Measurements from ENCODE around the gene RBBP8.
A peak's percentile ranks its signal among the peaks of the same experiment; 100 is the strongest.
"Not testable (repeated sequence)": the region's sequence is repeated elsewhere in the genome, so short reads cannot be mapped to it uniquely, and the experiment has no call there.

Gene RBBP8

DNA sequence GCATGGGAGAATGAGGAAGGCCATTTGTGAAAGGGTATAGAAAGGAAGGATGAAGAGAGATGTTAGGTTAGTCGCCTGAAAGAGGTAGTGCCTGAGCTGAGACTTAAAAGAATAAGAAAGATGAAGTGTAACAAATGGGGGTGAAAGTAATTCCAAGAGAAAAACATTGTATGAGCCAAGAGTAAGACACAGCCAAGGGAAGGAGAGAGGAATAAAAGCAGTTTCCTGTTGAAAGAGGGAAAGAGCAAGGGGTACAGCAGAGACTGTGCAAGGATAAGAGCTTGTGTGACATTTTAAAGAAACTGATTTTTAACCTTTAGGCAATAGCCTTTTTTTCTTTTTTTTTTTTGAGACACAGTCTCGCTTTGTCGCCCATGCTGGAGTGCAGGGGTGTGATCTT, 4.8 kb upstream of the RBBP8 start:
- Histone ChIP-seq H3K9me3 (ENCODE audit: control insufficient read depth, insufficient read depth, low read length) (no peaks in the 10 kb centered on the region), H3K4me1 (ENCODE audit: insufficient read depth, low read length) (peaks cover 5% of the 10 kb centered on the region; the same call in 1 of the 2 replicates), H3K9ac (ENCODE audit: low read depth, low read length) (no peak overlapping the region), H3K36me3 (ENCODE audit: insufficient read depth, low read length) (no peaks in the 10 kb centered on the region)

DNA sequence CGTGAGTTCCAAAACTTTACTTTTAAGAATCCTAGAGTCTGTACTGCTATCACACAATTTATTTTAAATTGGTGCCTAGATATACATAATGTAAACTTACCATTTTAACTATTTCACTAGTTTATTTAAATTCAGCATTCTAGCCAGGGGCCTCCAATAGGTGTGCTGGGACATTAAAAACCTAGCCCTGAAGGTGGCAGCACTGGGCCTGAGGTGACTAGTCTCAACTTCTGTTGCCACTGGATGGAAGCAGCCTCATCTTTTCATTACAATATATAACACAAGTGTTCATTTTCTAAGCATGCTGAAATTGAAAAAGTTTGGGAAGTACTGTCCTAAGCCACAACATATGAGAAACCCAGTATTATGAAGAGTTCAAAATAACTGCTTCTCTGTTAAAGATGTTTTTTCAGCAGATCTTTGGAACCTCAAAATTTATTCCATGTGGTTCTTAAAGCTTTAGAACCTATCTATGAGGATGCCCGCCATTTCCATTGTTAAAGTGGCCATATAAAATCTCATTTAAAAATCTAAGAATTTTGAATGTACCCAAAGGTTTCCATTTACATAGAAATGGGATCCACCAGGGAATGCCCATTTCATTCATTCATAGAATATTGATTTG, 2.9 kb upstream of the RBBP8 start:
- peaks cover 5% of the 10 kb centered on the region; the same call in 1 of the 2 replicates for H3K4me1 ChIP-seq (ENCODE audit: insufficient read depth, low read length)
- H3K36me3 ChIP-seq (ENCODE audit: insufficient read depth, low read length) = no peaks in the 10 kb centered on the region
- no peaks in the 10 kb centered on the region for H3K9me3 ChIP-seq (ENCODE audit: control insufficient read depth, insufficient read depth, low read length)
- H3K9ac ChIP-seq (ENCODE audit: low read depth, low read length) = no peak overlapping the region

DNA sequence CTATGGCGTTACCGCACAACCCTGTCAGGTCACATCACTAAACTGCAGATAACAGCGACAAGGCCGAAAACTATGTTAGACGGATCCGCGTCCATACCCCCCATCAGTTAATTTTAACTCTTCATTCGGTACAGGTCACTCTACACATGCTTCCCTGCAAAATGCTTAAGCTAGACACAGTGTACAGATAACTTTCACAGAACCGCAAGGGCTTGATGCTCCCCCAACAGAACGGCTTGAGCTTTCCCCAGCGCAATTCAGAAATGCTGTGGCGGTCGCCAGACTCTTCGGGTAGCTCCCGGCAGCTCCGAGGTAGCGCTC, 283 bp upstream of the RBBP8 start:
- peak overlapping the region; percentile 88 for H3K9ac ChIP-seq (ENCODE audit: low read depth, low read length)
- H3K9me3 ChIP-seq (ENCODE audit: control insufficient read depth, insufficient read depth, low read length) = no peaks in the 10 kb centered on the region
- peaks cover 8% of the 10 kb centered on the region for H3K4me1 ChIP-seq (ENCODE audit: insufficient read depth, low read length)
- no peaks in the 10 kb centered on the region for H3K36me3 ChIP-seq (ENCODE audit: insufficient read depth, low read length)

DNA sequence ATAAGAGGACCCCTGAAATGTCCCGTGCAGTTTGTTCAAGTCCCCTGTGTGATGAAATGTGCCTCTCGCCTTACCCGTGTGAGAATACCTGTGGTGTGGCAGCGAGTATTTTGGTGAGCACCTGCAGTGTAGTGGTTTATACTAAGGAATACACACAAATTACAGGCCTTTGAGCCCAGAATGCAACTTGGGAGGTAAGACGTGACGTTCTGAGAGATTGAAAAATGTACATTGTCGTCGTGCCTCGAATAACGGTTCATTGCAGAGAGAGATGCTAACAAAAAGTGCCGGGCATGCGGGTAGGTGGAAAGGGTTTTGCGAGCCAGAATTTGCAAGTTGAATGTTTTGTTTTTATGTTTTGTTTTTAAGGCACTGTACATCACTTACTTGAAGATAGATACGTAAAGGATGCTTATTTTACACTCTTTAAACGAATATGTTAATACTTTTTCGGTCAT, 867 bp downstream of the RBBP8 start:
- peak overlapping the region; percentile 88 for H3K9ac ChIP-seq (ENCODE audit: low read depth, low read length)
- no peaks in the 10 kb centered on the region for H3K9me3 ChIP-seq (ENCODE audit: control insufficient read depth, insufficient read depth, low read length)
- H3K36me3 ChIP-seq (ENCODE audit: insufficient read depth, low read length) = no peaks in the 10 kb centered on the region; the same call in 1 of the 2 replicates
- H3K4me1 ChIP-seq (ENCODE audit: insufficient read depth, low read length) = peaks cover 8% of the 10 kb centered on the region

DNA sequence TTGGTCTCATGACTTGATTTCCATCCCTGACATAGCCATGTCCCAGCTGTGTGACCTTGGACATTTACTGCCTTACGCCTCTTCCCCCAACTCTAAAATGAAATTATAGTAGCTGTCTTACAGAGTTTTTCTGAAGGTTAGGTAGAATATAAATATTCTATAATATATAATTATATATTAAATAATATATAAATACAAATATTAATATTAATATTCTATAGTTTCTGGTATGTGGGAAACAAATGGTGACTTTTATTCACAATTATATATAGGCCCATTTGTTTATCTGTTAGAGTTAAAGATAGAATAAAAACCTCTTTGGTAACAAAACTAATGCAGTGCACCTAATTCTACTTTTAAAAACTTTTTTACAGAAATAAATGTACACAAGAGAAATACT, 1.7 kb downstream of the RBBP8 start:
- Histone ChIP-seq H3K9me3 (ENCODE audit: control insufficient read depth, insufficient read depth, low read length) (no peaks in the 10 kb centered on the region), H3K9ac (ENCODE audit: low read depth, low read length) (no peak overlapping the region; the same call in 1 of the 2 replicates), H3K36me3 (ENCODE audit: insufficient read depth, low read length) (no peaks in the 10 kb centered on the region; the same call in 1 of the 2 replicates), H3K4me1 (ENCODE audit: insufficient read depth, low read length) (peaks cover 5% of the 10 kb centered on the region)

DNA sequence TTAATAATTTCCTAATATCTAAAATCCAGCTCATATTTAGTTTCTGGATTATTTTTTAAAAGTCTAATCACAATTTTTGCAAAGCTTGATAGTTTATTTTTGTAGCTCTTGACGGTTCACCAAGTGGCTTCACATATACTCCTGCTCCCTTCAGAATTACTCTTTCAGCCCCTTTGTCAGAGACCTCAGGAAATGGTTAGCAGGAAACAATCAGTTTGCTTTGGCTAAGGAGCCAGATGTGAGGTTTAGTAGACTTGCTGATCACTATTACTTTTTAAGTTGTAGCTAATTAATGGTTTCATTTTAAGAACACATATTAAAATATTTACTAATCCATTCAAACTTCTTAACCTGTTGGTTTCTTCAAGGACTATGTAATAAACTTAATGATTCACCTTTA, 2.3 kb downstream of the RBBP8 start:
- no peaks in the 10 kb centered on the region for H3K9me3 ChIP-seq (ENCODE audit: control insufficient read depth, insufficient read depth, low read length)
- no peaks in the 10 kb centered on the region; the same call in 1 of the 2 replicates for H3K36me3 ChIP-seq (ENCODE audit: insufficient read depth, low read length)
- no peak overlapping the region for H3K9ac ChIP-seq (ENCODE audit: low read depth, low read length)
- peaks cover 3% of the 10 kb centered on the region for H3K4me1 ChIP-seq (ENCODE audit: insufficient read depth, low read length)

DNA sequence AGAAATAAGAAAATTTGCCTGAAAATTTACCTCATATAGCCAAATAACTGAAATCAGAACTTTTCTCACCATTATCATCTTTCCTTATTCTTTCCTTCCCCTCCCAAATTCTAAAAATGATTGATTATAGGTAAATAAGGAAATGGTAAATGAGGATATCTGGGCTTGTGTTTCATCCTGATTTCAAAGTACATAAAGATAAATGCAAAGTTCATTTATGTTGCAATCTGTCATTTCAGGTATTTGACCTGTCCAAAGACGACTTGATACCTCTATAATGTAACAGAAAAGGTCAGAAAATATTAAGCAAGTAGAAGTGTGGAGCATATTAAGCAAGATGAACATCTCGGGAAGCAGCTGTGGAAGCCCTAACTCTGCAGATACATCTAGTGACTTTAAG, 3.4 kb downstream of the RBBP8 start:
- no peaks in the 10 kb centered on the region for H3K9me3 ChIP-seq (ENCODE audit: control insufficient read depth, insufficient read depth, low read length)
- no peak overlapping the region for H3K9ac ChIP-seq (ENCODE audit: low read depth, low read length)
- no peaks in the 10 kb centered on the region; the same call in 1 of the 2 replicates for H3K36me3 ChIP-seq (ENCODE audit: insufficient read depth, low read length)
- H3K4me1 ChIP-seq (ENCODE audit: insufficient read depth, low read length) = peaks cover 3% of the 10 kb centered on the region

DNA sequence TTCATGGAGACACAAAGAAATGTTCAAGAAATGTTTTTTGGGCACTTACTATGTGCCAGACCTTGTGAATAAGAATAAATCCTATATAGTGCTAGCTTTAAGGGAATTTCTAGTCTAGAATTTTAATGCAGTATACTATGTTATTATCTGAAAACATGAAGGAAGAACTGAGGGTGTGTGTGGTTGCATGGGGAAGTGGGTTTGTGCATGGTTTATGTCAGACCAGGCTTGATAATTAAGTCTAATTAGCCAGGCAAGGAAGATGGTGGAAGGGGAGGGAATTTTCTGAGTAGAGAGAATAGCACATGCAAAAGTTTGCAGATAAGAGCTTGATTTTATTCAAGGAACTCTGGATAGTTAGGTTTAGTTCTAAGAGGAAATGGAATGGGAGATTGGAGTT, 6.5 kb downstream of the RBBP8 start:
- H3K9me3 ChIP-seq (ENCODE audit: control insufficient read depth, insufficient read depth, low read length) = no peaks in the 10 kb centered on the region
- H3K36me3 ChIP-seq (ENCODE audit: insufficient read depth, low read length) = no peaks in the 10 kb centered on the region; the same call in 1 of the 2 replicates
- peaks cover 3% of the 10 kb centered on the region; the same call in 1 of the 2 replicates for H3K4me1 ChIP-seq (ENCODE audit: insufficient read depth, low read length)
- no peak overlapping the region for H3K9ac ChIP-seq (ENCODE audit: low read depth, low read length)

DNA sequence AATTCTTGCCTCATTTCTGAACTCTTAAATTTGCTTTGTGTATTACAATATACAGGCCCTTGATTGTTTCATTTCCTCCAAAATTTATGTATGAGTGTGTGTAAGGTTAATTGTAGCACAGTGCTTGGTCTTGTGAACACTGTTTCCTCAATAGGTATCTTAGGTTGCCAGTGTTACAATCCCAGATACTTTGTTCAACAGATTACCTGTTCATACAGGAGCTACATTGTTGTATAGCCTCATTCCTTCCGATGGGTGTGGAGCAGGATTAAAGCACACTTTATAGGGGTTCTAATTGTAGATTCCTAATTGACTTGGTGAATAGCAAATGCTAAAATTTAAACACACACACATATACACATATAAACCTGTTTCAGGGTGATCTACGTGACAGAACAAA, 10.7 kb downstream of the RBBP8 start:
- H3K36me3 ChIP-seq (ENCODE audit: insufficient read depth, low read length) = no peaks in the 10 kb centered on the region
- H3K4me1 ChIP-seq (ENCODE audit: insufficient read depth, low read length) = no peaks in the 10 kb centered on the region
- no peak overlapping the region for H3K9ac ChIP-seq (ENCODE audit: low read depth, low read length)

DNA sequence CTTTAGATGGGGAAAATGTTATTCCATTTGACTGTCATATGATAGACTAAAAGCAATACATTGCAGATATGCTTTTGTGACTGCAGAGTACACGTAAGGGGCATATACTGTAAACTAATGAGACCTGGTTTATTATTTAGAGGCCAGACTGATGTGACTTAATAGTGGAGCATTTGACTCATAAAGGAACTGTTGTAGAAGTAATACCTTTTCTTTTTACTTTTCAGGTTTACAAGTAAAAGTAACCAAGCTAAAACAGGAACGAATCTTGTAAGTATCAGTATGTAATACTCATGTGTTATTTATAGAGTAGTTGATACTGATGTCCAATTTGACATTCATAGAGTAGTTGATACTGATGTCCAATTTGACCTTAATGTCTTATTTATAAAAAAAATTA, 13.1 kb downstream of the RBBP8 start:
- no peaks in the 10 kb centered on the region for H3K9me3 ChIP-seq (ENCODE audit: control insufficient read depth, insufficient read depth, low read length)
- H3K36me3 ChIP-seq (ENCODE audit: insufficient read depth, low read length) = peaks cover under 1% of the 10 kb centered on the region; the same call in 1 of the 2 replicates
- H3K4me1 ChIP-seq (ENCODE audit: insufficient read depth, low read length) = peaks cover 2% of the 10 kb centered on the region; the same call in 1 of the 2 replicates
- H3K9ac ChIP-seq (ENCODE audit: low read depth, low read length) = no peak overlapping the region

More for the DNA sequence above, 10.7 kb downstream of the RBBP8 start:
- H3K9me3 ChIP-seq (ENCODE audit: control insufficient read depth, insufficient read depth, low read length) = no peaks in the 10 kb centered on the region

DNA sequence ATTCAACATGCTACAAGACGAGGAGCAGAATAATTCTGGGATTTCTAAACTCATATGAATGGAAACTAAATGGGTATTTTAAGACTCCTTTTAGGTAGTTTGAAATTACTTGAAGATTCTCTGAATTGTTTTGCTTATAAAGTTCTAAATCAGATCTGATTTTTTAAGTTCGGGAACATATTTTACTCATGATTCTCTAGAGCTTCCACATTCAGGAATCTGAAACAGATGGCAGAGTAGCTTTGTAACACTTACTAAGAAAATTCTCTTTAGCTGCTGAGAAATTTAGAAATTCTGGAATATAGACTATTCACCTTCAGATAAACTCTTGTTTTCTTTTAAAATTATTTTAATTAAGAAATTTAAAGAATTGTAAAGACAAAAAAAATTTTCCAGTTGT, 13.7 kb downstream of the RBBP8 start:
- no peaks in the 10 kb centered on the region for H3K9me3 ChIP-seq (ENCODE audit: control insufficient read depth, insufficient read depth, low read length)
- H3K9ac ChIP-seq (ENCODE audit: low read depth, low read length) = no peak overlapping the region
- H3K36me3 ChIP-seq (ENCODE audit: insufficient read depth, low read length) = peaks cover 6% of the 10 kb centered on the region
- peaks cover 8% of the 10 kb centered on the region; the same call in 1 of the 2 replicates for H3K4me1 ChIP-seq (ENCODE audit: insufficient read depth, low read length)

DNA sequence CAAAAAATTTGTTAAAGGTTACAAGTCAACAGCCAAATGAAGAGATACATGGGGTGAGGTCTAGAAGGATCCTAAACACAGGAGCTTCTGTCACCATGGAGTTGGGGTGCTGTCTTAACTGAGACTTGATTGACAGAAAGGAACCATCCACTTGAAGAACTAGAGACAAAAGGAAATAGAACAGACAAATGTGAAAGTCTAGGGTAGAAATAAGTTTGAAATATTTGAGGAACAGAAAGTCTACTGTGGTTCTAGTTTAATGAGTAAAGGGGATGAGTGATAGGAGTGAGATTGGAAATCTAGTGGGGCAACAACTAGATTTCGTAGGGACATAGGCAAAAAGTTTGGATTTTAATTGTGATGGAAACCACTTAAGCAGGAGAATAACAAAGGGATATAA, 18.7 kb downstream of the RBBP8 start:
- Histone ChIP-seq H3K9ac (ENCODE audit: low read depth, low read length) (no peak overlapping the region), H3K9me3 (ENCODE audit: control insufficient read depth, insufficient read depth, low read length) (no peaks in the 10 kb centered on the region), H3K36me3 (ENCODE audit: insufficient read depth, low read length) (peaks cover 11% of the 10 kb centered on the region), H3K4me1 (ENCODE audit: insufficient read depth, low read length) (peaks cover 13% of the 10 kb centered on the region; the same call in 1 of the 2 replicates)

DNA sequence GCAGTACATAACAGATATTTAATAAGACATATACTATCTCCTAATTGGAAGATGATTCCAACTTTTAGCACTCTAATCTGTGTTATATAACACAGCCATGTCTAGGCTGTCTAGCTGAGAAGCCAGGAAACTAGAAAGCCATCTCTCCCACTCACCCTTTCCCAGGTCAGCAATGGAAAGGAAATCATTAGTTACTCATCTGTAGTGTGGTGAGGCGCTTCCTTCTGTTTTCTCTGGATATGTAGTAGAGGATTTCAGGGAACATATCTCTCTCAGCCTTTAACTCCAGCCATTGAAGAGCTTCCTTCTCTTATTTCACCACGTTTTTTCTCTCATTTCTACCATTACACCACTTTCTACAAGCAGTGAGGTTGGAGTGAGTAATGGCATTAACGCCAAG, 19.4 kb downstream of the RBBP8 start:
- no peaks in the 10 kb centered on the region for H3K9me3 ChIP-seq (ENCODE audit: control insufficient read depth, insufficient read depth, low read length)
- H3K36me3 ChIP-seq (ENCODE audit: insufficient read depth, low read length) = peaks cover 11% of the 10 kb centered on the region
- peaks cover 13% of the 10 kb centered on the region; the same call in 1 of the 2 replicates for H3K4me1 ChIP-seq (ENCODE audit: insufficient read depth, low read length)
- H3K9ac ChIP-seq (ENCODE audit: low read depth, low read length) = no peak overlapping the region

DNA sequence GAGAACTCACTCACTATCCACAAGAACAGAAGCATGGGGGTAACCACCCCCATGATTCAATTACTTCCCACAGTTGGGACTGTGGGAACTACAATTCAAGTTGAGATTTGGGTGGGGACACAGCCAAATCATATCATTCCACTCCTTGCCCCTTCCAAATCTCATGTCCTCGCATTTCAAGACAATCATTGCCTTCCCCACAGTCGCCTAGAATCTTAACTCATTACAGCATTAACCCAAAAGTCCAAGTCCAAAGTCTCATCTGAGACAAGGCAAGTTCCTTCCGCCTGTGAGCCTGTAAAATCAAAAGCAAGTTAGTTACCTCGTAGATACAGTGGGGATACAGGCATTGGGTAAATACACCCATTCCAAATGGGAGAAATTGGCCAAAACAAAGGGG, 20.9 kb downstream of the RBBP8 start:
- Histone ChIP-seq H3K36me3 (ENCODE audit: insufficient read depth, low read length) (peaks cover 11% of the 10 kb centered on the region), H3K4me1 (ENCODE audit: insufficient read depth, low read length) (peaks cover 13% of the 10 kb centered on the region; the same call in 1 of the 2 replicates)
- H3K9me3 ChIP-seq (ENCODE audit: control insufficient read depth, insufficient read depth, low read length); H3K9ac ChIP-seq (ENCODE audit: low read depth, low read length): not testable (repeated sequence)

DNA sequence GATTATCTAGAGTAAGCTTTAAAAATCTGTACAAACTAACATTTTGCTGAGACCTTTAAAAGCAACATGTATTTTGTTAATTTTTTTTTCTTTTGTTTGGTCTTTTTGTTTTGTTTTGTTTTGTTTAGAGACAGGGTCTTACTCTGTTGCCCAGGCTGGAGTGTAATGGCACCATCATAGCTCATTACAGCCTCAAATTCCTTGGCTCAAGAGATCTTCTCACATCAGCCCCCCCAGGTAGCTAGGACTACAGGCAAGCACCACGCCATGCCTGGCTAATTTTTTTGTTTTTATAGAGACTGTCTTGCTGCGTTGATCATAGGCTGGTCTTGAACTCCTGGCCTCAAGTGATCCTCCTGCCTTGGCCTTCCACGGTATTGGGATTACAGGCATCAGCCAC, 23.1 kb downstream of the RBBP8 start:
- Histone ChIP-seq H3K4me1 (ENCODE audit: insufficient read depth, low read length) (peaks cover 11% of the 10 kb centered on the region; the same call in 1 of the 2 replicates), H3K9me3 (ENCODE audit: control insufficient read depth, insufficient read depth, low read length) (no peaks in the 10 kb centered on the region), H3K9ac (ENCODE audit: low read depth, low read length) (no peak overlapping the region), H3K36me3 (ENCODE audit: insufficient read depth, low read length) (peaks cover 11% of the 10 kb centered on the region)
